ENCODE measurements around the gene DIRAS3.
"Not testable (repeated sequence)": the region's sequence is repeated elsewhere in the genome, so short reads cannot be mapped to it uniquely, and the experiment has no call there.

DIRAS3 gene

DNA sequence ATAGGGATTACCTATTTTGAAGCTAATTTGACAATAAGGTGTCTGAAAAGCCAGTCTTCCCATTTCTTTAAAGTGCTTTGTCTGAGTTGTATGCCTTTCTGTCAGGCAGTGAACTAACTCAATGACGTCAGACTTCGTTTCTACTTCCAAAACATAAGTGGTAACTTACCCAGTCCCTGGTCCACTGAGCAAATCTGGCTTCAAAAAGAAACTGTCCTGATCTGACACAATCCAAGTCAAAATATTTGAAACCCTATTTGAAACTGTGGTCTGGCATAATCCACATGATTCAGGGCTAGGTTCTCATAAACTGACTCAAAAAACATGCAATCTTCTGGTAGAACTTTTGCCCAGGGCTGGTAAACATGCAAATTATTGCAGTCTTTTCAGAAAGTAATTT, 34.0 kb downstream of the DIRAS3 start:
- DNase-seq = no peak

DNA sequence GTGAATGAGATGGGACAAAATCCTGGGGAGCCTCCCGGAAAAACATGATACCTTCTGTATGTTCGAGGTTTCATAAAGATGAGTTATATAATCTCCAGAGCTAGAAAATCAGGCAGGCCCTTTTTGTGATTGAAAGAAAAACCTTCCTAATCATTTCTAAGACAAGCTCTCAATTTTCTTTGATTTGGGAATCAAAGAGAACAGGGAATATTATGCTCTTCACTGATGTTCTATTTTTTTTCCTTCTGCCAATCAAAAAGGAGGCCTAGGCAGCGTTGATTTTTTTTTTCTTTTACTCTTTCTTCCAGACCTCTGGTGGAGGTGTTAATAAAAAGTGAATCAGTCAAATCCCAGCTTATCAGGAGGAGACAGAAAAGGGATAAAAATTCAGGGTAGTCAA, 34.5 kb downstream of the DIRAS3 start:
- DNase-seq = no peak

DNA sequence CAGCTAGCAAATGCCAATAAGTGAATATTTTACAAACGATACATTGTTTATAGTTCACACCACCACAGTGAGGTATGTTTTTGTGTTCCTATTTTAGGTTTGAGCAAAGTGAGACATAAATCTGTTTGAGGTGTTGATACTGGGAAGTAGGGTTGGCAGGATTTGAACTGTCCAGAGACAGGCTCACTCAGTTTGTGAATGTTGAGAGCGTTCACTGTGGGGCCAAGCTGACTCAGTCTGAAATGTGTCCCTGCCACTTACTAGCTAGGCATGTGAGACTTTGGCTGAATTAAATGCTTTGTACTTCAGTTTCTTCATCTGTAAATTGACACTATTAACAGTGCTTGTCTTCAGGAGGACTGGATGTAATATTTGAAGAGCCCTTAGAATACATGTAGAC, 35.1 kb downstream of the DIRAS3 start:
- DNase-seq = no peak

DNA sequence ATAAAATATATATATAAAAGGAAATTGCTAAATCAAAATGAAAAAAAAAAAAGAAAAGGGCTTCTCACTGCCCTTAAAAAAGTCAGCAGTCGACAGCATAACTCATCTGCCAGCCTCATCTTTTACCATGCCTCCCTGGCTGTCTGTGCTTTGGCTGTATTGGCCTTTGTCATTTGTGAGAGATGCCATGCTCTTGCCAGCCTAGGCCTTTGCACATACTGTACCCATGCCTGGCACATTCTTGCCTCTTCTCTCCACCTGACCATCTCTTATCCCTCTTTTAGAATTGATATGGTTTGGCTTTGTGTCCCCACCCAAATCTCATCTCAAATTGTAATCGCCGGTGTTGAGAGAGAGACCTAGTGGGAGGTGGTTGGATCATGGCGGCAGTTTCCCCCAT, 37.1 kb downstream of the DIRAS3 start:
- no peak for DNase-seq

DNA sequence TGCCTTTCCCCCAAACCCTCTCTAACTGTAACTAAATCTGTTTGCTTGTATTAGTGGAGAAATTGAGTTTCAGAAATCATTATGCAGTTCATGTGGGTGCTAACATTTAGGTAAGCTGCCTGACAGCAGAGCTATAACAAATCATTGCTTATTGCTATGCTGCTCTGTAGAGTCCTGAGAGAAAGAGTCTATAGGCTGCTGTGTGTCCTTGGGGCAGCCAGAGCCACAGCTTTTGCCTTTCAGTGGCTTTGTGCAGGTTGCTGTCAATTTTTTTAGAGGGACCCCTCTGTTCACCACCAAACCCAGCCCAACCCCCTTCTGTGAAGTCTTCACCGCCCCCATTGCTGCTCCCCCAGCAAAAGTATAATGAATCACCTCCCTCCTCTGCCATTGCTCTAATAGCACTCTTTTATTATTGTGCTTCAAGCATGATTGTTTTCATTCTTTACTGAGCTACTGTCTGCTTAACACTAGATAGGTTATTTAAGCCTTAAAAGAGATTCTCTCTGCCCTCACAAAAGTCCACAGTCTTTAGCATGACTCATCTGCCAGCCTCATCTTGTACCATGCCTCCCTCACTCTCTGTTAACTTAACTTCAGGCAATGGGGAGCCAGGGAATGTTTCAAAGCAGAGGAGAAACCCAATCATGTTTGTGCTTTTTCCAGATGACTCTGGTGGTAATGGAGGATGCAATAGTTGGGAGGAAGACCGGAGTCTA, 38.6 kb downstream of the DIRAS3 start:
- DNase-seq = no peak

DNA sequence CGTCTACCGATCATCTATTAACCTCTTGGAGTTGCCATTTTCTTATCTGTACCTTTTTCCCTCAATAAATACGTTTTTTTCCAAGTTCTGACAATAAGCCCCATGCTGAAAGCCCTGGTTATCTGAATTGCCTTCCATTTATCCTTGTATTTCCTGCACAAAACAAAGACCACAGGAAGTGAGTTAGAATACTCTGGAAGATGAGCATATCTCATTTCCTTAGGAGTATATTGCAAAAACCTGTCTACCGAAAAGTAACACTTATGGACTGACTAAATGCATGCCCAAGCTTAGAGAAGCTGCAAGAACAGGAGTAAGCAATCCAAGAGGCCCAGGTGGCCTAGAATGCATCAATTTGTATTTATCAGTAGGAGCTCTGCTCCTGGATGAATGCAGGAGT, 39.9 kb downstream of the DIRAS3 start:
- DNase-seq = no peak

DNA sequence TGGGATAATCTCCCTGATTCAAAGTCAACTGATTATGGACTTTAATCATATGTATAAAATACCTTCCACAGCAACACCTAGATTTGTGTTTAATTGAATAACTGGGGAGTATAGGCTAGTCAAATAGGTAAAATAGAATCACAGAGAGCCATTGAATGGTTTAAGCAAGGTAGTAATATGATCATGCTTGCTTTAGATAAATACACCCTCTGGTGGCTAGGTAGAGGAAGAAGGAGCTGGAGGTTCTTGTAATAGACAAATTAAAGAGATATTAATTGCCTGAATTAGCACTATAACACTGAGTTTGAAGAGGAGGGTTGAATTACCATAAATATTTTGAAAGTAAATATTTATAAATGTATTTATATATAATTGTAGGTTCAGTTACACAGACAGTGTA, 40.3 kb downstream of the DIRAS3 start:
- peak; percentile 26 for DNase-seq

DNA sequence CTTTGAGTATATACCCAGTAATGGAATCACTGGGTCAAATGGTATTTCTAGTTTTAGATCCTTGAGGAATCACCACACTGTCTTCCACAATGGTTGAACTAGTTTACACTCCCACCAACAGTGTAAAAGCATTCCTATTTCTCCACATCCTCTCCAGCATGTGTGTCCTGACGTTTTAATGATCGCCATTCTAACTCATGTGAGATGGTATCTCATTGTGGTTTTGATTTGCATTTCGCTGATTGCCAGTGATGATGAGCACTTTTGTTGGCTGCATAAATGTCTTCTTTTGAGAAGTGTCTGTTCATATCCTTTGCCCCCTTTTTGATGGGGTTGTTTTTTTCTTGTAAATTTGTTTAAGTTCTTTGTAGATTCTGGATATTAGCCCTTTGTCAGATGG, 46.8 kb downstream of the DIRAS3 start:
- DNase-seq = not testable (repeated sequence)

DNA sequence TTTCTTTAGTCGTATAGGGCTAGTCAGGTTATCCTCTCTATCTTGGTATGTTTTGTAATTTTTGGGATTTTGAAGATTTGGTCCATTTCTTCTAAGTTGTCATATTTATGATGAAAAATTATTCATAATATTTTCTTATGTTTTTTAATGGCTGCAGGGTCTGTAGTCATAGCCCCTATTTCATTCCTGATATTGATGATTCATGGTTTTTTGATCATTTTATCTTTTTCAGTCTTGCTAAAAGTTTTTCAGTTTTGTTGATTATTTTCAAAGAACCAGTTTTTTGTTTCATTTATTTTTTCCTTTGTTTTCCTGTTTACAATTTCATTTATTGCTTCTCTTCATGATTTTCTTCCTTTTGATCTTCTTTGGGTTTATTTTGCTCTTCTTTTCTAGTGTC, 50.2 kb downstream of the DIRAS3 start:
- no peak for DNase-seq

DNA sequence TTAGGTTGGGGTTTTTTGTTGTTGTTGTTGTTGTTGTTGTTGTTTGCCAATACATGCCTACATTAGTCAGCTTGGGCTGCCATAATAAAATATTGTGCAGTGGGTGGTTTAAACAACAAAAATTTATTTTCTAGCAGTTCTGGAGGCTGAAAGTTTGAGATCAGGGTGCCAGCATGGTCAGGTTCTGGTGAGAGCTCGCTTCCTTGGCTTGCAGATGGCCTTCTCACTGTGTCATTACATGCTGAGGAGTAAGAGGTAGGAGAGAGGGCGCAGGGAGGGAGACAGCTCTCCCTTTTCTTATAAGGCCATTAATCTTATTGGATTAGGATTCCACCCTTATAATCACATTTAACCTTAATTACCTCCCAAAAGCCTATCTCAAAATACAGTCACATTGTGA, 52.7 kb downstream of the DIRAS3 start:
- DNase-seq = no peak
